HEK293 (cell line): Measurements from ENCODE around the gene PTPRN2.

Experiments used
- CTCF ChIP-seq: fragments of 450-650 bp; formaldehyde crosslinking; IDR thresholded peaks from 2 replicates; pipeline ENCODE4 v1.5.1; 2016; ENCODE audit warnings: missing biosample characterization, missing genetic modification characterization
- IKZF3 ChIP-seq: fragments of 450-650 bp; IDR thresholded peaks from 2 replicates; pipeline ENCODE4 v1.5.0; 2018; ENCODE audit warnings: missing biosample characterization, mild to moderate bottlenecking, missing genetic modification characterization, moderate library complexity
- REPIN1 ChIP-seq: fragments of 450-650 bp; formaldehyde crosslinking; IDR thresholded peaks from 2 replicates; pipeline ENCODE4 v1.5.1; 2017; ENCODE audit warnings: missing biosample characterization, missing genetic modification characterization, low read depth
- ZNF146 ChIP-seq: fragments of 450-650 bp; formaldehyde crosslinking; IDR thresholded peaks from 2 replicates; pipeline ENCODE4 v1.5.1; 2016; ENCODE audit warnings: missing biosample characterization, missing genetic modification characterization
- ZNF580 ChIP-seq: fragments of 450-650 bp; formaldehyde crosslinking; IDR thresholded peaks from 2 replicates; pipeline ENCODE4 v1.5.1; 2016; ENCODE audit warnings: missing biosample characterization, missing genetic modification characterization
- ZNF585B ChIP-seq: fragments of 450-650 bp; formaldehyde crosslinking; IDR thresholded peaks from 2 replicates; pipeline ENCODE4 v1.5.1; 2016; ENCODE audit warnings: missing biosample characterization, missing genetic modification characterization

GRCh38 chr7:157547611-157548010 is 1040.0 kb downstream of the PTPRN2 start:
- TF ChIP-seq ZNF580 (tag by site-specific recombination) (no peak), CTCF (tag by site-specific recombination) (no peak), REPIN1 (tag by site-specific recombination) (no peak), IKZF3 (no peak), ZNF585B (tag by site-specific recombination) (no peak), ZNF146 (tag by site-specific recombination) (no peak)
